ENCODE results near the gene YLPM1. TPM values are rescaled to one million over a fixed set of nuclear protein-coding genes. Genes with fewer than 3 reads are reported as not detected.

YLPM1 gene
- total RNA-seq (10 to 100 TPM; 58.4 to 79.9 TPM), polyA plus RNA-seq (10 to 100 TPM; 11.8 to 20.0 TPM)
- long read RNA-seq, donor 1, partial matches to known transcripts = 16 of 20 reads
- long read RNA-seq, donor 1, other reads (novel, unspliced or antisense) = 4 of 20 reads
- long read RNA-seq, donor 2, partial matches to known transcripts = 16 of 25 reads
- long read RNA-seq, donor 2, other reads (novel, unspliced or antisense) = 9 of 25 reads

- H3K4me3 ChIP-seq (ENCODE audit: low read length in 2 of 2) = peak within 1 kb of the TSS; percentile 57 to 66
- peak within 1 kb of the TSS in 1 of 2 donors; percentile 68 for H3K27ac ChIP-seq (ENCODE audit: low read depth in 1 of 2, low read length in 2 of 2)
- no peaks in the 10 kb centered on the region for H3K36me3 ChIP-seq (ENCODE audit: control insufficient read depth in 1 of 2, insufficient read depth in 2 of 2, low read length in 1 of 2)
- intact Hi-C loops (cut with DNase I) = loop anchor here in 1 of 2 donors (5.0 kb wide), 1 partner anchor 151 kb away; the partner anchor contains the start of gene LTBP2
- ATAC-seq (ENCODE audit: low FRiP score) (peak; percentile 99), DNase-seq (peak; percentile 95 to 96)
- no peaks in the 10 kb centered on the region for H3K9me3 ChIP-seq (ENCODE audit: control insufficient read depth, low read length)
- 0% methylated on average over 71 to 76 of the region's 76 CpGs for WGBS, 2 donors
- H3K4me1 ChIP-seq (ENCODE audit: control insufficient read depth in 1 of 2, insufficient read depth in 2 of 2, low read length in 2 of 2) = peaks cover 0 to 2% of the 10 kb centered on the region in 2 donors
- H3K27me3 ChIP-seq (ENCODE audit: control insufficient read depth in 1 of 2, insufficient read depth in 2 of 2, low read length in 1 of 2) = no peaks in the 10 kb centered on the region
Observed at GRCh38 chr14:74762917-74763802, at the start of gene YLPM1. TSS of gene YLPM1 (plus strand) at chr14:74763316. CDS start at chr14:74763490, 174 bp downstream.

- H3K27me3 ChIP-seq (ENCODE audit: control insufficient read depth in 1 of 2, insufficient read depth in 2 of 2, low read length in 1 of 2) = no peaks in the 10 kb centered on the region
- peak overlapping the region; percentile 72 to 91 for H3K4me3 ChIP-seq (ENCODE audit: low read length in 2 of 2)
- no peak for DNase-seq
- no peaks in the 10 kb centered on the region for H3K4me1 ChIP-seq (ENCODE audit: control insufficient read depth in 1 of 2, insufficient read depth in 2 of 2, low read length in 2 of 2)
- H3K27ac ChIP-seq (ENCODE audit: low read depth in 1 of 2, low read length in 2 of 2) = peak overlapping the region in 1 of 2 donors; percentile 25
- H3K36me3 ChIP-seq (ENCODE audit: control insufficient read depth in 1 of 2, insufficient read depth in 2 of 2, low read length in 1 of 2) = peaks cover 0 to 2% of the 10 kb centered on the region in 2 donors
- WGBS, 2 donors = 12 to 13% methylated on average over 6 of the region's 6 CpGs
- H3K9me3 ChIP-seq (ENCODE audit: control insufficient read depth, low read length) = no peaks in the 10 kb centered on the region
- intact Hi-C loops (cut with DNase I) = loop anchor here (2.0 to 10.0 kb wide), 5 partner anchors 41 to 211 kb away; partner anchors contain the start of gene LTBP2 (in 2 of the 2)
- ATAC-seq (ENCODE audit: low FRiP score) = no peak
Observed at GRCh38 chr14:74713395-74713735, 49.8 kb upstream of the YLPM1 start.

- intact Hi-C loops (cut with DNase I) = no loop called here
- Histone ChIP-seq H3K9me3 (ENCODE audit: control insufficient read depth, low read length) (no peaks in the 10 kb centered on the region), H3K27me3 (ENCODE audit: control insufficient read depth in 1 of 2, insufficient read depth in 2 of 2, low read length in 1 of 2) (no peaks in the 10 kb centered on the region), H3K4me1 (ENCODE audit: control insufficient read depth in 1 of 2, insufficient read depth in 2 of 2, low read length in 2 of 2) (no peaks in the 10 kb centered on the region), H3K36me3 (ENCODE audit: control insufficient read depth in 1 of 2, insufficient read depth in 2 of 2, low read length in 1 of 2) (no peaks in the 10 kb centered on the region), H3K4me3 (ENCODE audit: low read length in 2 of 2) (no peak overlapping the region), H3K27ac (ENCODE audit: low read depth in 1 of 2, low read length in 2 of 2) (no peak overlapping the region)
- no peak for DNase-seq
- ATAC-seq (ENCODE audit: low FRiP score) = no peak
Observed at GRCh38 chr14:74720526-74720925, 42.6 kb upstream of the YLPM1 start.

GRCh38 chr14:74723134-74723533 lies 40.0 kb upstream of the YLPM1 start:
- H3K27me3 ChIP-seq (ENCODE audit: control insufficient read depth in 1 of 2, insufficient read depth in 2 of 2, low read length in 1 of 2) = no peaks in the 10 kb centered on the region
- H3K4me3 ChIP-seq (ENCODE audit: low read length in 2 of 2) = no peak overlapping the region
- H3K9me3 ChIP-seq (ENCODE audit: control insufficient read depth, low read length) = no peaks in the 10 kb centered on the region
- H3K36me3 ChIP-seq (ENCODE audit: control insufficient read depth in 1 of 2, insufficient read depth in 2 of 2, low read length in 1 of 2) = no peaks in the 10 kb centered on the region
- intact Hi-C loops (cut with DNase I) = no loop called here
- ATAC-seq (ENCODE audit: low FRiP score) (no peak), DNase-seq (no peak)
- 90 to 96% methylated on average over 3 of the region's 3 CpGs for WGBS, 2 donors
- H3K4me1 ChIP-seq (ENCODE audit: control insufficient read depth in 1 of 2, insufficient read depth in 2 of 2, low read length in 2 of 2) = no peaks in the 10 kb centered on the region
- no peak overlapping the region for H3K27ac ChIP-seq (ENCODE audit: low read depth in 1 of 2, low read length in 2 of 2)

GRCh38 chr14:74732387-74732786 lies 30.7 kb upstream of the YLPM1 start:
- H3K27me3 ChIP-seq (ENCODE audit: control insufficient read depth in 1 of 2, insufficient read depth in 2 of 2, low read length in 1 of 2) = no peaks in the 10 kb centered on the region
- H3K9me3 ChIP-seq (ENCODE audit: control insufficient read depth, low read length) = no peaks in the 10 kb centered on the region
- DNase-seq = no peak
- H3K36me3 ChIP-seq (ENCODE audit: control insufficient read depth in 1 of 2, insufficient read depth in 2 of 2, low read length in 1 of 2) = peaks cover 3% of the 10 kb centered on the region in 2 donors
- no peaks in the 10 kb centered on the region for H3K4me1 ChIP-seq (ENCODE audit: control insufficient read depth in 1 of 2, insufficient read depth in 2 of 2, low read length in 2 of 2)
- 87 to 97% methylated on average over 2 of the region's 2 CpGs for WGBS, 2 donors
- no peak for ATAC-seq (ENCODE audit: low FRiP score)
- intact Hi-C loops (cut with DNase I) = no loop called here
- no peak overlapping the region for H3K27ac ChIP-seq (ENCODE audit: low read depth in 1 of 2, low read length in 2 of 2)
- H3K4me3 ChIP-seq (ENCODE audit: low read length in 2 of 2) = no peak overlapping the region

- H3K4me3 ChIP-seq (ENCODE audit: low read length in 2 of 2) = no peak overlapping the region
- H3K27ac ChIP-seq (ENCODE audit: low read depth in 1 of 2, low read length in 2 of 2) = no peak overlapping the region
- 89% methylated on average over 3 of the region's 3 CpGs for WGBS, 2 donors
- no peak for ATAC-seq (ENCODE audit: low FRiP score)
- intact Hi-C loops (cut with DNase I) = no loop called here
- H3K27me3 ChIP-seq (ENCODE audit: control insufficient read depth in 1 of 2, insufficient read depth in 2 of 2, low read length in 1 of 2) = no peaks in the 10 kb centered on the region
- DNase-seq = no peak
- no peaks in the 10 kb centered on the region for H3K9me3 ChIP-seq (ENCODE audit: control insufficient read depth, low read length)
- H3K36me3 ChIP-seq (ENCODE audit: control insufficient read depth in 1 of 2, insufficient read depth in 2 of 2, low read length in 1 of 2) = peaks cover 3% of the 10 kb centered on the region in 2 donors
- H3K4me1 ChIP-seq (ENCODE audit: control insufficient read depth in 1 of 2, insufficient read depth in 2 of 2, low read length in 2 of 2) = no peaks in the 10 kb centered on the region
Observed at GRCh38 chr14:74733221-74733620, 29.9 kb upstream of the YLPM1 start.

- no peaks in the 10 kb centered on the region for H3K4me1 ChIP-seq (ENCODE audit: control insufficient read depth in 1 of 2, insufficient read depth in 2 of 2, low read length in 2 of 2)
- H3K9me3 ChIP-seq (ENCODE audit: control insufficient read depth, low read length) = no peaks in the 10 kb centered on the region
- H3K4me3 ChIP-seq (ENCODE audit: low read length in 2 of 2) = no peak overlapping the region
- no peak for DNase-seq
- no peak for ATAC-seq (ENCODE audit: low FRiP score)
- peaks cover 3% of the 10 kb centered on the region in 2 donors for H3K36me3 ChIP-seq (ENCODE audit: control insufficient read depth in 1 of 2, insufficient read depth in 2 of 2, low read length in 1 of 2)
- intact Hi-C loops (cut with DNase I) = no loop called here
- 92 to 94% methylated on average over 4 of the region's 4 CpGs for WGBS, 2 donors
- H3K27me3 ChIP-seq (ENCODE audit: control insufficient read depth in 1 of 2, insufficient read depth in 2 of 2, low read length in 1 of 2) = no peaks in the 10 kb centered on the region
- no peak overlapping the region for H3K27ac ChIP-seq (ENCODE audit: low read depth in 1 of 2, low read length in 2 of 2)
Observed at GRCh38 chr14:74735125-74735524, 28.0 kb upstream of the YLPM1 start.

GRCh38 chr14:74737753-74738325 lies 25.3 kb upstream of the YLPM1 start:
- no peak for ATAC-seq (ENCODE audit: low FRiP score)
- 92 to 94% methylated on average over 4 of the region's 4 CpGs for WGBS, 2 donors
- DNase-seq = no peak
- Histone ChIP-seq H3K27me3 (ENCODE audit: control insufficient read depth in 1 of 2, insufficient read depth in 2 of 2, low read length in 1 of 2) (no peaks in the 10 kb centered on the region), H3K27ac (ENCODE audit: low read depth in 1 of 2, low read length in 2 of 2) (no peak overlapping the region), H3K4me1 (ENCODE audit: control insufficient read depth in 1 of 2, insufficient read depth in 2 of 2, low read length in 2 of 2) (no peaks in the 10 kb centered on the region), H3K4me3 (ENCODE audit: low read length in 2 of 2) (no peak overlapping the region), H3K36me3 (ENCODE audit: control insufficient read depth in 1 of 2, insufficient read depth in 2 of 2, low read length in 1 of 2) (peaks cover 0 to 3% of the 10 kb centered on the region in 2 donors), H3K9me3 (ENCODE audit: control insufficient read depth, low read length) (no peaks in the 10 kb centered on the region)
- intact Hi-C loops (cut with DNase I) = no loop called here
